ENCODE measurements around the gene ATG13. TPM values are rescaled to one million over a fixed set of nuclear protein-coding genes. Genes with fewer than 3 reads are reported as not detected.
A peak's percentile ranks its signal among the peaks of the same experiment; 100 is the strongest.

ATG13 gene
- total RNA-seq, 4 donors from 2014 or later, result 42.0 to 151 (median 98.0) TPM

DNA sequence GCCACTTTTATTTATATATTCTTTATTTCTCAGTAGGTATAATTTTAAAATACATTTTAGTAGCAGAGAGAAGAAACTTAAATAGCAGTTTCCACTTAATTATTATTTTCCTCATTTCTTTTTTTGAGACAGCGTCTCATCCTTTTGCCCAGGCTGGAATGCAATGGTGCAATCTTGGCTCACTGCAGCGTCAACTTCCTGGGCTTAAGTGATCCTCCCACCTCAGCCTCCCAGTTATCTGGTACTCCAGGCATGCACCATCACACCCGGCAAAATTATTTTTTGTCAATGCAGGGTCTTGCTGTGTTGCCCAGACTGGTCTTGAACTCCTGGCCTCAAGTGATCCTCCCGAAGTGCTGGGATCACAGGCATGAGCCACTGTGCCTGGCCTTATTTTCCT is 38.3 kb downstream of the ATG13 start:
- WGBS, 2 donors, result 91 to 97% methylated on average over 4 of the region's 4 CpGs
- intact Hi-C loops (cut with DNase I; ENCODE audit: low total_unique reads), result no loop called here
- no peak for DNase-seq (ENCODE audit: low spot score in 2 of 2)
- TF ChIP-seq, protein P1, sequence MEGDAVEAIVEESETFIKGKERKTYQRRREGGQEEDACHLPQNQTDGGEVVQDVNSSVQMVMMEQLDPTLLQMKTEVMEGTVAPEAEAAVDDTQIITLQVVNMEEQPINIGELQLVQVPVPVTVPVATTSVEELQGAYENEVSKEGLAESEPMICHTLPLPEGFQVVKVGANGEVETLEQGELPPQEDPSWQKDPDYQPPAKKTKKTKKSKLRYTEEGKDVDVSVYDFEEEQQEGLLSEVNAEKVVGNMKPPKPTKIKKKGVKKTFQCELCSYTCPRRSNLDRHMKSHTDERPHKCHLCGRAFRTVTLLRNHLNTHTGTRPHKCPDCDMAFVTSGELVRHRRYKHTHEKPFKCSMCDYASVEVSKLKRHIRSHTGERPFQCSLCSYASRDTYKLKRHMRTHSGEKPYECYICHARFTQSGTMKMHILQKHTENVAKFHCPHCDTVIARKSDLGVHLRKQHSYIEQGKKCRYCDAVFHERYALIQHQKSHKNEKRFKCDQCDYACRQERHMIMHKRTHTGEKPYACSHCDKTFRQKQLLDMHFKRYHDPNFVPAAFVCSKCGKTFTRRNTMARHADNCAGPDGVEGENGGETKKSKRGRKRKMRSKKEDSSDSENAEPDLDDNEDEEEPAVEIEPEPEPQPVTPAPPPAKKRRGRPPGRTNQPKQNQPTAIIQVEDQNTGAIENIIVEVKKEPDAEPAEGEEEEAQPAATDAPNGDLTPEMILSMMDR (IDR thresholded peaks at IDR 0.05), result no peak
- no peak for TF ChIP-seq POLR2A (IDR thresholded peaks at IDR 0.05)
- no peak overlapping the region for H3K4me3 ChIP-seq (ENCODE audit: low read depth, poor library complexity, severe bottlenecking)

DNA sequence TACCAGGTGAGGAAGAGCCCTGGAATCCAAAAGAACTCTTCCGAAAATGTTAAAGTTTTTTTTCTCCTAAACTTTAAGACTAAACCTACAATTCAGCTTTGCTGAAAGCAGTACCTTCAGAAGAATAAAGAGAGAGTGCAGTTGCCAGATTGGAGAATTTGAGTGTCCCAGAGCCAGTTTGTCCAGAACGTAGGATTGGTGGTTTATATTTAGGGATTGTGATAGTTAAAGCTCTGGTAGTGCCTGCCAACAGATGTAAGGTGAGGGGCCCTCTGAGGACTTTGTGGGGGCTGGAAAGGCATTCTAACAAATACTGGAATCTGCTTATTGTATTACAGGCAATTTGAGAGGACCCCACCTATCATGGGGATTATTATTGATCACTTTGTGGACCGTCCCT is 39.8 kb downstream of the ATG13 start:
- 87 to 91% methylated on average over 3 of the region's 3 CpGs for WGBS, 2 donors

DNA sequence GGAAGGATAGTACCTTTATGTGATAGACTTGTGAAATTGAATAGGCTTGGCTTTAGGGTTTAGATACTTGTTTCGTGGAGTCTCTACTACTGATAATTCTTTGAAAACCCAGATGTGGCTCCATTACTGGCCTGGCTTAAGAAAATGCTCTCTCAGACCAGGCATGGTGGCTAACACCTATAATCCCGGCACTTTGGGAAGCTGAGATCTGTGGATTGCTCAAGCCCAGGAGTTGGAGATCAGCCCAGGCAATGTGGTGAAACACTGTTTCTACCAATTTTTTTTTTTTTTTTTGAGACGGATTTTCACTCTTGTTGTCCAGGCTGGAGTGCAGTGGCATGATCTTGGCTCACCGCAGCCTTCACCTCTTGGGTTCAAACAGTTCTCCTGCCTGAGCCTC is 40.9 kb downstream of the ATG13 start:
- H3K4me3 ChIP-seq (ENCODE audit: low read depth, poor library complexity, severe bottlenecking), result no peak overlapping the region
- DNase-seq (ENCODE audit: low spot score in 2 of 2), result no peak
- intact Hi-C loops (cut with DNase I; ENCODE audit: low total_unique reads), result no loop called here
- TF ChIP-seq, protein P1 (IDR thresholded peaks at IDR 0.05), result no peak
- TF ChIP-seq POLR2A (IDR thresholded peaks at IDR 0.05), result no peak
- 84 to 87% methylated on average over 4 of the region's 4 CpGs for WGBS, 2 donors

More for the DNA sequence above, 39.8 kb downstream of the ATG13 start:
- H3K4me3 ChIP-seq (ENCODE audit: low read depth, poor library complexity, severe bottlenecking), result no peak overlapping the region
- DNase-seq (ENCODE audit: low spot score in 2 of 2), result no peak
- intact Hi-C loops (cut with DNase I; ENCODE audit: low total_unique reads), result no loop called here
- no peak for TF ChIP-seq POLR2A (IDR thresholded peaks at IDR 0.05)
- TF ChIP-seq, protein P1 (IDR thresholded peaks at IDR 0.05), result no peak

DNA sequence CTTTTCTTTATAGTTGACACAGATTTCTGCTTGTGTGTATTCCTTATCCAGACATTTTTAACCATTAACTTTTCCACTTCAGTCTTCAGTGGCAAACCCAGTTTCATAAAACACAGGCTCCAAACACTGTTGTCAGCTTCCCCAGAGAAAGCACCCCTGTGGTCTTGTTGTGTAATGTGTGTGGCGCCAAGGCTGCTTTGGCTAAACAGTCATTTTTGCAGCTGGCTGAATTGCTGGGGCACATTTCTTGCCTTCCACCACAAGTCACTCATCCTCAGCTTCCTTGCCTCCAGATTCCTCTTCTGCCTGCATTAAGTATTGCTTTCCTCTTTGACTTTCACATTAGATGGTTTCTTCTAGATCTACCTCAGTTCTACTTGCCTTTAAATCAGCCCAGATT is 42.6 kb downstream of the ATG13 start:
- TF ChIP-seq, protein P1 (IDR thresholded peaks at IDR 0.05), result no peak
- TF ChIP-seq POLR2A (IDR thresholded peaks at IDR 0.05), result no peak
- 77 to 81% methylated on average over 1 of the region's 1 CpG for WGBS, 2 donors
- peak in 1 of 2 donors; percentile 76 for DNase-seq (ENCODE audit: low spot score in 2 of 2)
- H3K4me3 ChIP-seq (ENCODE audit: low read depth, poor library complexity, severe bottlenecking), result no peak overlapping the region
- intact Hi-C loops (cut with DNase I; ENCODE audit: low total_unique reads), result no loop called here

DNA sequence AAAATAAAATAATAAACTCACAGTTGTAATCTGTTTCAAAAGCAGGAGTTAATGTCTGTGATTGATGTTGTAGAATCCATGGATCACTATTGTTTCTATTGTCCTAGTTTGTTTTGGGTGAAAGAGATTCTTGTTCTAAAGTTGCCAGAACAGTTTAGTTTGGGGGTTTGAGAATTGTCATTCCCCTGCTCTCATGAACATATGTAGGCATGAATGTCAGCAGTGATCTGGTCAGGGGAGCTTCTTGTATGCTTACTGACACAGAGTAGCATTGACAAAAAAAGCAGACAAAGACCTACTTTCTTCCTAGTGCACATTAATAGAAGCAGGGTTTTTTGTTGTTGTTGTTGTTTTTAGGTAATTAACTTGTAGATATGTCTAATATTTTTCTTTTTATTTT is 44.5 kb downstream of the ATG13 start:
- DNase-seq (ENCODE audit: low spot score in 2 of 2), result no peak
- no peak for TF ChIP-seq POLR2A (IDR thresholded peaks at IDR 0.05)
- TF ChIP-seq, protein P1 (IDR thresholded peaks at IDR 0.05), result no peak
- no peak overlapping the region for H3K4me3 ChIP-seq (ENCODE audit: low read depth, poor library complexity, severe bottlenecking)
- intact Hi-C loops (cut with DNase I; ENCODE audit: low total_unique reads), result no loop called here

DNA sequence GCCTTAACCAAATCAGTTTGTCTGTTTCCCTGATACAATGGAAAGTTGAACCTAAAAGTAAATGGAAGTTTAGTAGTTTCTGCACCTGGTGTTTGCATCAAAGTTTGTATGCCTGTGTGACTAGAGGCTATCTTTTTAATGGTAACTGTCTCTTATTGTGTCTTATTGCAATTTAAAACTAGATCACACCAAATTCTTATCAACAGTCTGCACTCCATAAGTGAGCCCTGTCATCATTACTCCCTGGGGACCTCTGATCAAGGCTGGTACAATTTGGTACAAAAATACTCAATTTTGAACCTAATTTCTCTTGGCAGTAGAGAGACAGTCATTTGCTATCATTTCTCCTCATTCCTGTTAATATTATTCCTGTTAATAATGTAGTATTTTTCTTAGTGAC is 45.0 kb downstream of the ATG13 start:
- no peak for DNase-seq (ENCODE audit: low spot score in 2 of 2)
- TF ChIP-seq, protein P1 (IDR thresholded peaks at IDR 0.05), result no peak
- TF ChIP-seq POLR2A (IDR thresholded peaks at IDR 0.05), result no peak
- intact Hi-C loops (cut with DNase I; ENCODE audit: low total_unique reads), result no loop called here
- H3K4me3 ChIP-seq (ENCODE audit: low read depth, poor library complexity, severe bottlenecking), result no peak overlapping the region

Measured in lower leg skin (tissue), 4 donors.